ENCODE data around the gene LRR1.

- no peak for TF ChIP-seq EZH2 (IDR thresholded peaks at IDR 0.05)
- no peak for TF ChIP-seq POLR2AphosphoS5 (IDR thresholded peaks at IDR 0.05; ENCODE audit: borderline replicate concordance, low read depth, low read length)
Measured at GRCh38 chr14:49549881-49550280, 48.9 kb upstream of the LRR1 start.

Data from SK-N-MC (cell line).